GM19023 (cell line): Measurements from ENCODE around the gene NKD1.

Source experiments
- ATAC-seq: cut with Tn5 transposase; IDR thresholded peaks from one replicate; pipeline ENCODE4 v1.9.1; 2021; ENCODE audit warnings: mild to moderate bottlenecking, moderate library complexity; ENCODE audit not compliant: unreplicated experiment

Gene NKD1

GRCh38 chr16:50626868-50627267, 78.7 kb downstream of the NKD1 start:
- ATAC-seq: no peak

GRCh38 chr16:50627419-50627818, 79.2 kb downstream of the NKD1 start:
- no peak for ATAC-seq

- no peak for ATAC-seq
Observed at GRCh38 chr16:50628156-50628802, 80.1 kb downstream of the NKD1 start.

- ATAC-seq: no peak
Observed at GRCh38 chr16:50629334-50629733, 81.1 kb downstream of the NKD1 start.

- ATAC-seq: no peak
Observed at GRCh38 chr16:50630394-50631020, 82.3 kb downstream of the NKD1 start.

DNA sequence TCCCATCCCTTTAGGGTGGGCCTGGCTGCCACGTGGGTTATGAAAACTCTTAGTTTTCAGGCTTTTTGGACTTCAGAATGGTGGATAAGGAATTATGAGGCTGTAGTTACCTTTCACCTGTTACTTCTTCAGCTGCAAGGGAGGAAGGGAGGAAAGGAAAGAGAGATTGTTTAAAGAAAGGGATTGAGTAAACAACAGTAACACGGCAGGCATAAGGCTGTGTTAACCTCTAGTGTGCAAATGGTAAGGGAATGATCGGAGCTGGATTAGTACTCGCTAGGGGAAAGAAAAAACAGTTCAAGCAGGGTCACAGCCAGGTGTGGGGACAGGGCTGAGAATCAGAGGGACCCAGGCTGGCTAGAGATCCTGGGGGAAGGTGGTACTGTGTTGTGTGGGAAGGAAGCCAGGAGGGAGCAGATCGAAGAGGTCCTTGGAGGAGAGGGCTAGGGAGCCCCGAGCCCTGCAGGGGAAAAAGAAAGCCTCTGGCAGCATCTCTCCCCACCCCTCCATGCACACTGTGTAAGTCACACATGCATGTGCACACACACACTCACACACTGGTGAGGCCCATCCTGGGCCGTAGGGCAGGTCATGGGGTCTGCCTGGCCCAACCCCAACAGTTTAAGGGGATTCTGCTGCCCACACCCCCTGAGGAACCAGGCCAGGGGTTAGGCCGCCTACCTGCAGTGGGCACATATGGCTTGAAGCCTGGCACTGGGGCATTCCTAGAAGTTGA, 83.2 kb downstream of the NKD1 start:
- ATAC-seq: no peak

DNA sequence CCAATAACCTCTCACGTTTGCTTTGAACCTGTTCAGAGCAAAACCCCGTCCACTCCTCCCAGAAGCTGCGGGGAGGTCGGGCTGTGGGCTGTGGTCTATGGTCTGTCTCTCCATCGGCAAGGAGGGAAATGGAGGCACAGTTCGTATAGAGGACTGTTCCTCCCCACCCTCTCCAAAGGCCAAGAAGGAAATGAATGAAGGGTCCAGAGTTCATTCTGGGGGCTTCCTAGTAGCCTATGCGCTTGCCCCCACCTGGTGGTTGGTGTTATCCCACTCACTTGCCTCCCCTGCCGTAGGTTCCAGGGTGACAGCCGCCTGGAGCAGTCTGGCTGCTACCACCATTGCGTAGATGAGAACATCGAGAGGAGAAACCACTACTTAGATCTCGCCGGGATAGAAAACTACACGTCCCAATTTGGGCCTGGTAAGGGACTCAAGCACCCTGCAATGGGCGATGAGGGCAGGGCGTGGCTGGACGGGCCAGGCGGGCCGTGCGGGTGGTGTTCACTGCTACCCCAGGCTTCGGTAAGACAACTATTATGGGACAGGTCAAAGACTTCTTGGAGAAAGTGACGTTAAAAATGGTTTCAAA, 83.9 kb downstream of the NKD1 start:
- ATAC-seq: no peak

- no peak for ATAC-seq
Observed at GRCh38 chr16:50632927-50633800, 85.0 kb downstream of the NKD1 start.

DNA sequence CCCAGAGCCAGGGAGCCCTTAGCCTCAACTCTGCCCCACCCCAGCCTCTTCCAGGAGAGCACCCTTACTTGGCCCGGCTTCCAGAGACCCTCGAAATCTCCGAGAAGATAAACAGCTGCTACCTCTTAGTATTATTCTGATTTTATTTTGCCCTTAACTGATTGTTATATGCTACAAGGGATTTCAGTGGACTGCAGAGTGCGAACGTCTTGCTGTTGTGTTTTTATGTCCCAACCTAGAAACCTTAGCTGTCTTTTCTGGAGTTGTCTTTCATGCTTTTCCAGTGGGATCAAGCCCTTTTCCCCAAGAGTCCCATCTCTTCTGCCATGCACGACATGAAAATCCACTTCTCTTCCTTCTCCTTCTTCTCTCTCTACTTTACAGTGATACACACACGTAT, 85.9 kb downstream of the NKD1 start:
- no peak for ATAC-seq

DNA sequence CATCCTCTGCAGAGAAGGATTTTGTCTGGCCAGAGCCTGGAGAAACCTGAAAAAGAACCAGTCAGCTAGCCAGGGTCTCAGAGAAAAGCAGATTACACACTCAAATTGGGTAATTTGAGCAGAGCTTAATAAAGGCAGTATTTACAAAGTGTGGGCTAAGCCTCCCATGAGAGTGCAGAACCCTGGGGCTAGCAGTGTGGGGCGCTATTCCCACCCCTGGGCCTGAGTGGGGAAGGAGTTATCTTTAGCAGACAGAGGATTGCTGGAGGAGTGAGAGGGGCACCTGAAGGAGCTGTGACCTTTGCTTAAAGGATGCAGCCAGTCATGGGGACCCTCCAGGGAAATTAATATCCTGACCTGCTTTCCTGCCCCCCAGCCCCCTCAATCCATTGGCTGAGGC, 86.8 kb downstream of the NKD1 start:
- ATAC-seq: no peak

- ATAC-seq: no peak
Observed at GRCh38 chr16:50635505-50636392, 87.6 kb downstream of the NKD1 start.

GRCh38 chr16:50636753-50637374, 88.7 kb downstream of the NKD1 start:
- no peak for ATAC-seq

GRCh38 chr16:50637716-50638602, 89.8 kb downstream of the NKD1 start:
- no peak for ATAC-seq

DNA sequence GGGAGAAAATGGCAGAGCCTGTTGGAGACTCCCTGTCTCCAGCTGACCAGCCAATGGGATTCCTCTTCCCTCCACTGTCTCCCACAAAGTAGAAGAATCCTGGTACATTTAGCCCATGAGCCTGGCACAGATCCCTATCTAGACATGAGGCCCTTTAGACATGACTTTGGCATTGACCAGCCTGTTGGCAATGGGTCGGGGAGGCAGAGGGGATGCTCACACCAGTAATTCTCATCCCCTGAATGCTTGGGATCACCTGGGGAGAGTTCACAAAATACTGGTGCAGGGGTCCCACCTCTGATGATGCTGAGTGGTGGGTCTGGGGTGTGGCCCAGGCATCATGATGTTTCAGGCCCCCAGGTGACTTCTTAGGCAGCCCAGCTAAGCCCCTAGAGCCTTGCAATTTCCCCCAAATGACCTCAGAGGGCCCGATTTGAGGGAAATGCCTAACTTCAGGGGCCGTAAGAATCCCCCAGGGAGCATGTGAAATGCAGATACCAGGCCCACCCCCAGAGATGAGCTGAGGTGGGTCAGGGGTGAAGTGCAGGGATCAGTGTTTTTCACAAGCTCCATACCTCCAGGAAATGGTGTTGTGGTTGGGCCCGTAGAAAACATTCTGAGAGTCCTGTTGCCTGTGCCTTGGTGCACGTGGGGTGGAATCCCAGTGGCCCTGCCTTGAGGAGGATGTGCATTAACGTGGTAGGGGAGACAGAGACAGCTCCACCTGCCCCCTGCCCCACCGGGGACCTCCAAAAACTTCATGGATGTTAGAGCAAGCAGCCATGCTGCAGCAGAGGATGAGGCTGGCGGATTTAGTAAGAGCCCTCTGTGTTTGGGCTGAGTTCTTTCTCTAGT, 90.8 kb downstream of the NKD1 start:
- no peak for ATAC-seq

DNA sequence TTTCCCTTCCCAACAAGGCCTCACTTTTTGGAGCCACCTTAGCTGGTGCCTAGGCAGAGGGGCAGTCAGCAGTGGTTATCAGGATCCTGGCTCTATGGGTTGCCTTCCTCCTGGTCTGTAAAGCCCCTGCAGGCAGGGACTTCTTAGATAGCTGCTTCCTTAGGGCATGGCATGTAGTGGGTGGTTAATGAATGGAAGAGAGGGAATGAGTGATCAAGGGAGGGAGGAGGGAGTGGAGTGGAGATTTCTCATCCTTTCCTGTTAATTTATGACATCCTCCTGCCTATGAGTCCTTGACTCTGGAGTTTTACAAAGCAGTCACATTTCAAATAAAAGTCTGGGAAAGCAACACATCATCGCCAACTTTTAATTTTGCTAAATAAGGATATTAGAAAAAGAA, 92.2 kb downstream of the NKD1 start:
- no peak for ATAC-seq

GRCh38 chr16:50640919-50641817, 93.0 kb downstream of the NKD1 start:
- no peak for ATAC-seq

GRCh38 chr16:50641818-50642187, 93.6 kb downstream of the NKD1 start:
- no peak for ATAC-seq
